Chondrocyte (in vitro differentiated cells): Measurements from ENCODE around the gene PABPN1L. TPM values are rescaled to one million over a fixed set of nuclear protein-coding genes. Genes with fewer than 3 reads are reported as not detected.

ENCODE experiments used
- DNase-seq: peaks from one replicate; pipeline ENCODE4 v3.0.0; 2021; ENCODE audit warnings: mixed read lengths, low spot score
- H3K27ac Mint-ChIP-seq: one replicate; pipeline ENCODE4 v1.8.0; 2021; ENCODE audit warnings: mild to moderate bottlenecking, moderate library complexity, mixed read lengths; ENCODE audit not compliant: unreplicated experiment
- H3K27me3 Mint-ChIP-seq: 2 replicates; pipeline ENCODE4 v1.8.0; 2021; ENCODE audit warnings: low read depth, mixed read lengths
- H3K36me3 Mint-ChIP-seq: 2 replicates; pipeline ENCODE4 v1.8.0; 2021; ENCODE audit warnings: low read depth, mixed read lengths
- H3K4me1 Mint-ChIP-seq: 2 replicates; pipeline ENCODE4 v1.8.0; 2021; ENCODE audit warnings: low read depth, mild to moderate bottlenecking, mixed read lengths
- H3K4me3 Mint-ChIP-seq: one replicate; pipeline ENCODE4 v1.8.0; 2021; ENCODE audit warnings: mild to moderate bottlenecking, moderate library complexity, mixed read lengths; ENCODE audit not compliant: unreplicated experiment
- H3K9me3 Mint-ChIP-seq: 2 replicates; pipeline ENCODE4 v1.8.0; 2021; ENCODE audit warnings: low read depth, mixed read lengths
- CTCF ChIP-seq: fragments of 200-600 bp; sonication (generic); IDR thresholded peaks from 2 replicates; pipeline ENCODE4 v1.5.0; 2021; ENCODE audit warnings: antibody characterized with exemption, mild to moderate bottlenecking, moderate library complexity
- total RNA-seq: library from RNA; stranded (reverse); gene quantifications from 3 replicates; pipeline ENCODE4 v1.2.1, GENCODE V29; 2021

Gene PABPN1L
- total RNA-seq, 1 donor from 2014 or later: not detected

GRCh38 chr16:88836791-88837190 is 29.7 kb downstream of the PABPN1L start:
- H3K27me3 Mint-ChIP-seq: no peaks in the 10 kb centered on the region
- no peak overlapping the region for H3K27ac Mint-ChIP-seq
- DNase-seq: no peak
- no peaks in the 10 kb centered on the region for H3K9me3 Mint-ChIP-seq
- H3K4me3 Mint-ChIP-seq: no peak overlapping the region
- no peaks in the 10 kb centered on the region for H3K4me1 Mint-ChIP-seq
- TF ChIP-seq CTCF: no peak
- peaks cover 10% of the 10 kb centered on the region for H3K36me3 Mint-ChIP-seq

- Mint-ChIP-seq H3K27ac (no peak overlapping the region), H3K27me3 (no peaks in the 10 kb centered on the region)
Measured at GRCh38 chr16:88835818-88836217, 30.6 kb downstream of the PABPN1L start.

GRCh38 chr16:88835383-88835782 is 31.1 kb downstream of the PABPN1L start:
- Mint-ChIP-seq H3K9me3 (no peaks in the 10 kb centered on the region), H3K27ac (no peak overlapping the region), H3K27me3 (no peaks in the 10 kb centered on the region), H3K36me3 (peaks cover 12% of the 10 kb centered on the region), H3K4me3 (no peak overlapping the region), H3K4me1 (no peaks in the 10 kb centered on the region)
- no peak for DNase-seq
- no peak for TF ChIP-seq CTCF

More at GRCh38 chr16:88835818-88836217, 30.6 kb downstream of the PABPN1L start:
- H3K9me3 Mint-ChIP-seq: no peaks in the 10 kb centered on the region
- no peak for DNase-seq
- no peaks in the 10 kb centered on the region for H3K4me1 Mint-ChIP-seq
- no peak overlapping the region for H3K4me3 Mint-ChIP-seq
- peaks cover 11% of the 10 kb centered on the region for H3K36me3 Mint-ChIP-seq
- TF ChIP-seq CTCF: no peak

- no peaks in the 10 kb centered on the region for H3K27me3 Mint-ChIP-seq
- no peak for DNase-seq
- H3K27ac Mint-ChIP-seq: no peak overlapping the region
- peaks cover 8% of the 10 kb centered on the region for H3K36me3 Mint-ChIP-seq
- no peak for TF ChIP-seq CTCF
- H3K4me3 Mint-ChIP-seq: no peak overlapping the region
- no peaks in the 10 kb centered on the region for H3K4me1 Mint-ChIP-seq
- H3K9me3 Mint-ChIP-seq: no peaks in the 10 kb centered on the region
Measured at GRCh38 chr16:88834670-88835069, 31.8 kb downstream of the PABPN1L start.

- Mint-ChIP-seq H3K27me3 (no peaks in the 10 kb centered on the region), H3K36me3 (peaks cover 6% of the 10 kb centered on the region), H3K4me1 (no peaks in the 10 kb centered on the region), H3K4me3 (no peak overlapping the region), H3K27ac (no peak overlapping the region), H3K9me3 (no peaks in the 10 kb centered on the region)
- no peak for DNase-seq
- no peak for TF ChIP-seq CTCF
Measured at GRCh38 chr16:88833086-88833485, 33.4 kb downstream of the PABPN1L start.
